ENCODE results near the gene RTKN.
"Not testable (repeated sequence)": the region's sequence is repeated elsewhere in the genome, so short reads cannot be mapped to it uniquely, and the experiment has no call there.

The RTKN gene

GRCh38 chr2:74441690-74442482 is at the start of gene RTKN:
TSS of gene RTKN (minus strand) at chr2:74441937. CDS start at chr2:74441816, 121 bp downstream.
- DNase-seq = no peak

DNA sequence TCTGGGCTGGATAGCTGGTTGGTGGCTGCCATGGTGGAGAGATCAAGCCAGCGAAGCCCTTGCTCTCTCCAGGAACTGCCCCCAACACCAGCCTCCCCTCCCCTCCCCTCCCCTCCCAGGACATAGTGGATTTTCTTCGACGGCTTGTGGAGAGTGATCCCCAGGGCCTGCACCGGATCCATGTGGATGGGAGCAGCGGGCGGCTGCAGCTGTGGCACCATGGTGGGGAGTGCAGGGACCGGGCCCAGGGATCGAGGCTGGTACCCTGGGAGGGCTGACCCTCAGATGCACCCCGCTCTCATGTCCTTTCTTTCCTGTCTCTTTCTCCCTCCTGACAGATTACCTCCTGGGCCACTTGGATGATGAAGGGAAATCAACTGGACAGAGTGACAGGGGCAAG is 48.2 kb upstream of the RTKN start:
- DNase-seq = no peak

GRCh38 chr2:74488643-74489481 is 47.1 kb upstream of the RTKN start:
- DNase-seq = no peak

- no peak for DNase-seq
These were observed 44.4 kb upstream of the RTKN start for GRCh38 chr2:74486141-74486540.

- DNase-seq = not testable (repeated sequence)
These were observed 42.0 kb upstream of the RTKN start for GRCh38 chr2:74483675-74484164.

GRCh38 chr2:74482801-74483674 is 41.3 kb upstream of the RTKN start, which contains the start of the genes CCDC142 and TTC31:
TSS of gene CCDC142 (minus strand) at chr2:74482998. CDS start at chr2:74482837, 161 bp downstream.
TSS of gene TTC31 (plus strand) at chr2:74483081. CDS start at chr2:74483096, 15 bp downstream.
- peak; percentile 96 for DNase-seq

DNA sequence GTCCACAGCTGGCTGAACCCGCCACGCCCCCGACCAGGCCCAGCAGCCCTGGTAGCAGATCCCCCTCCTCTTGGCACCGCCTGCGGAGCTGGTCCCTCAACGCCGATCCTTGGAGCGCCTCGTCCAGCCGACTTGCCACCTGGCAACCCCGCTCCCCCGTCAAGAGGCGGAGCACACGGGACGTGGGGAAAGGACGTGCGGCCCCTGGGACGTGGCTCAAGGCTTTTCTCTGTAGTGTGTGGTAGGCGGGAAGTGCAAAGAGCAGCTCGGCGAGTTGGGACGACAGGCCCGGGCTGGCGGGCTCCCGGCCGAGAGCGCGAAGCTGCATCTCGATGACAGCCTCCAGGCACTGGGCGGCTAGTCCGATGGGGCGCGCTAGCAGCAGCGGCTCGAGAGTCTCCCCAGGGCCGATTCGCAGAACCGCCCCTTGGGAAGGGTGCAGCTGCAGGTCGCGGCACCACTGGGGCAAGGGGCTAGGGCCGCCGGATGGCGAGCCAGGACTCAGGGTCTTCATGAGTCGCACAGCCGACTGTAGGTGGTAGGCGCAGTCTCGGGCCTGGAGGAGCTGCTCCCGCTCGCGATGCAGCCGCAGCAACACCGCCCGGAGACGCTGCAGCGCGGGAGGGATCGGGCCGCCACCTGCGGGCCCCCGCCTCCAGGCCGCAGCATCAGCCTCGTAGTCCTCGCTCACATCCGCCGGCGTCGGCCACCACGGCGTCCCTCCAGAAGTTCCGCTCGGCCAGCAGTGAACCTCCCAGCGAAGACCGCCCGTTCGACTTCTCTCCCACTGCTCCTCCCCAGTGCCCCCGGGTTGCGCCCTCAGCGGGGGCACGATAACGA is 40.4 kb upstream of the RTKN start:
- no peak for DNase-seq

DNA sequence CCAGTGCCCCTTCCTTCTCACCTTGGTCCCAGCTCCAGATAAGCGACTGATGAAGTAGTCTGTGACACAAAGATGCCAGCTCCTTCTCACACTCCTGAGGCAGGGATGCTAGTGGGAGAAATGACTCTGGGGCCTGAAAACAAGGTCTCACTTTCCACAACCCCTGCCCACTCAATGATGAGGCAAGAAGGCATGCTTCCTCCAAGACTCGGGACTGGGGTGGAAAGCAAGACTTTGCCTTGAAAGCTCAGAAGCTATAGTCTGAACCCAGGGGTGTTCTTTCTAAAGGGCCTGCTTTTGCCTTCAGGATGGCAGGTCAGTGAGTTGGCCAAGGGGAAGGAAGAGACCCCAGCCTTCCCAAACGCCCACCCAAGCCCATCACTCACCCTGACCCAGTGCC is 39.7 kb upstream of the RTKN start:
- no peak for DNase-seq

DNA sequence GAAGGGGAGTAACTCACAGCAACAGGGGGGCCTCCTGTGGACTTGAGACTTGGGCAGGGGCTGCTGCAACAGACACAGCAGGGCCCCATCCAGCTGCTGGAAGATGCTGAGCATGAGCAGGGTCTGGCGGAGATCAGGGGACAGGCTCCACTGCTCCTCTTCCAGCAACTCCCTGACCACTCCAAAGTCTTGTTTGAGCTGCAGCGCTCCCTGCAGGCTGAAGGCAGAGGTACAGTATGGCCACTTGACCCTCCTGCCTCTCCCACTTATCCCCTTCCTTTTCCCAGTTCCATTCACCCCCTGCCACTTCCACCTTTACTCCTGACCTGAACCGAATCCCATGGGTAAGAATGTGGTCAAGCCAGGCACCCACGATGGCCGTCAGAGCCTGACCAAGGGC is 33.2 kb upstream of the RTKN start:
- no peak for DNase-seq

DNA sequence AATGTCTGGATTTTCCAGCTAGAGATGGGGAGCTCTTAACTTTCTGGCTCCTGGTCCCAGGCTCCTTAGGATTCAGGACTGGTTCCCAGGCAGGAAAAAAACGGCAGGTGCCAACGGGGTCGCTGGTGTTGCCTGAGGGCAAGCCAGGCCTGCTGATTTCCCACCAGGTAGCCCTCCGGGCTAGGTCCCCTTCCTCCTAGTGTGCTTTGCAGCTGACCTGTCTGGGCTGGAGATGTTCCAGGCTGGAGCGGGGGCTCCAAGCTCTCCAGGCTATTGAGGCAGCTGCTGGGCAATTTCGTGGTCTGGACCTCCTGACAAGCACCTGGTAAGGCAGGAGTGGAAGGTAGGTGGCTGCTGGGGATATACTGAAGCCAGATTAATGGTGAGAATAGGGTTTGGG is 32.7 kb upstream of the RTKN start:
- no peak for DNase-seq

GRCh38 chr2:74472945-74473258 is 31.2 kb upstream of the RTKN start:
- no peak for DNase-seq

- DNase-seq = peak; percentile 98
These were observed 30.6 kb upstream of the RTKN start, which contains the start of gene MRPL53 for GRCh38 chr2:74472086-74472944. TSS of gene MRPL53 (minus strand) at chr2:74472680. CDS start at chr2:74472660, 20 bp downstream.

GRCh38 chr2:74471332-74472065 is 29.8 kb upstream of the RTKN start:
- no peak for DNase-seq

DNA sequence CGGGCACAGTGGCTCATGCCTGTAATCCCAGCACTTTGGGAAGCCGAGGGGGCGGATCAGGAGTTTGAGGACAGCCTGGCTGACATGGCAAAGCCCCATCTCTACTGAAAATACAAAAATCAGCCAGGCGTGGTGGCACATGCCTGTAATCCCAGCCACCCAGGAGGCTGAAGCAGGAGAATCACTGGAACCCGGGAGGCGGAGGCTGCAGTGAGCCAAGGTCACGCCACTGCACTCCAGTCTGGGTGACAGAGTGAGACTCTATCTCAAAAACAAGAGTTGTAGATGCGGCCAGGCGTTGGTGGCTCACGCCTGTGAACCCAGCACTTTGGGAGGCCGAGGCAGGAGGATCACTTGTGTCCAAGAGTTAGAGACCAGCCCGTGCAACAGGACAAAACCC is 29.0 kb upstream of the RTKN start:
- not testable (repeated sequence) for DNase-seq

DNA sequence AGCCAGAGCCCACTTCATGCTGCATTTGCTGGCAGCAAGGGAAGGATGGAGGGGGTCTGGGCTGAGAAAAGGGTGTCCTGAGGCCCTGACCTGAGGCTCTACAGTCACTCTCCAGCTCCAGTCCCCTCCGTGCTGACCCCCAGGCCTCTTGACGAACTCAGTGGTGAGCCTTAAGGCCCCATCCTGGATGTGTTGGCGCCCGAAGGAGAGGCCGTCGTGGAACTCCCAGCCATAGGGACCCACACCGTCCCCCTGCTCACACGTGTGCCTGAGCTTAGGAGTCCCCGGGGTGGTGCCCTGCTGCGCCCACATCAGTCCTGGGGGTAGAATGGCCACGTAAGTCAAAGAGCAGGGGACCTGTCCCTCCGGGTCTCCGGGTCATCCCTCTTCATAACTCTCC is 22.7 kb upstream of the RTKN start:
- no peak for DNase-seq

- no peak for DNase-seq
These were observed 21.0 kb upstream of the RTKN start for GRCh38 chr2:74462786-74463105.

DNA sequence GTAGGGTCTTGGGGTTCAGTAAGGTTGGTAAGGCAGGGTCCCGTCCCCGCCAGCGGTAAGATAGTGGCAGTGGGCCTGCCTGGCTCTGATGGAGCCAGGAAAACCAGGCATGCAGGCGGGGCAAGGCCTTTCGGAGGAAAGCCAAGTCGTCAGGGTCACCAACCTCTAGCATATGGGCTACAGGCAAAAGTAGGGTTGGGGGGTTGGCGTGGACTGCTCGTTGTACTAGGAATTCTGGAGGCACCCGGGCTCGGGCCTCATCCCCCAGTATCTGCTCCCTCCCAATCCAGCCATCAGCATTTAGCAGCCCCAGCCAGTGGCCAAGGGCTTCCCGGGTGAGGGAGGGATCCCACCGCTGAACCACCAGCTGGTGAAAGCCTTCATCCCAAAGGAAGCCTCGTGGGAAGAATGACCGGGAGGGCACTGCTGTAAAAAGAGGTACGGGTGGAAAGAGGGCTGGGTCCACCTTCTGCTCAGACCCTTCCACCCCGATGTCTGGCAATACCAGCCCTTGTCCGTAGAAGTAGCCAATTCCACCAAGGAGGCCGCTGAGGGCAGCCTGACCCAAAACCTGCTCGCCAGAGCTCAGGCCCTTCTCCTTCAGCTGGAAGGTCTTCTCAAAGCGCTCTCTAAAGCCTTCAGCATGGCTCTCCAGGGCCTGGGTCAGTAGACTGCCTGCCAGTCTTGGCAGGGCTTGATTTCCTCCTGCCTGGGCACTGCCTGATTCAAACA is 20.5 kb upstream of the RTKN start:
- DNase-seq = no peak

- no peak for DNase-seq
These were observed 19.7 kb upstream of the RTKN start for GRCh38 chr2:74461187-74462053.

All from right forelimb (tissue), 1 donor.